IMR-90 (cell line): Measurements from ENCODE around the gene TMEM247. TPM values are rescaled to one million over a fixed set of nuclear protein-coding genes. Genes with fewer than 3 reads are reported as not detected.

Experiments
- ATAC-seq: fragments of 200-7000 bp; cut with Tn5 transposase; 2 replicates; pipeline ENCODE4 v1.9.1; 2020; ENCODE audit warnings: low read depth, mild to moderate bottlenecking, moderate library complexity
- BruUV-seq: library from RNA; stranded (reverse); fragments of 400-500 nt; replicated peaks from 2 replicates; lab custom pipeline; 2021; lab: Mats Ljungman, UMichigan
- CTCF ChIA-PET: fragments of 300-600 bp; formaldehyde crosslinking; extraction: SDS; loops from one replicate; lab custom pipeline; 2021; ENCODE audit warnings: antibody characterized with exemption; lab: Yijun Ruan, JAX
- POLR2A ChIA-PET: fragments of 300-600 bp; sonication (Branson Sonifier 250); formaldehyde crosslinking; loops from one replicate; lab custom pipeline; 2022; ENCODE audit warnings: antibody characterized with exemption; ENCODE audit not compliant: unreplicated experiment; lab: Charles Lee
- DNase-seq: peaks from one replicate; pipeline ENCODE4 v3.0.0; 2013
- H2AFZ ChIP-seq: replicated peaks from 2 replicates; pipeline ENCODE3; 2013; ENCODE audit warnings: low read length, mild to moderate bottlenecking; ENCODE audit not compliant: poor library complexity
- H2AK5ac ChIP-seq: 2 replicates; pipeline ENCODE4 v1.6.1; 2013; ENCODE audit warnings: low read depth, low read length, inconsistent platforms
- H2AK9ac ChIP-seq: replicated peaks from 2 replicates; pipeline ENCODE3; 2013; ENCODE audit warnings: mild to moderate bottlenecking, low read depth, low read length, moderate library complexity; ENCODE audit not compliant: poor library complexity
- H2BK120ac ChIP-seq: 2 replicates; pipeline ENCODE4 v1.6.1; 2013; ENCODE audit warnings: low read depth, low read length, inconsistent platforms
- H2BK15ac ChIP-seq: 3 replicates; pipeline ENCODE4 v1.6.1; 2013; ENCODE audit warnings: low read depth, low read length, inconsistent platforms
- H2BK20ac ChIP-seq: 2 replicates; pipeline ENCODE4 v1.6.1; 2013; ENCODE audit warnings: low read depth, mild to moderate bottlenecking, inconsistent platforms, low read length, moderate library complexity
- H2BK5ac ChIP-seq: 2 replicates; pipeline ENCODE4 v1.6.1; 2013; ENCODE audit warnings: mild to moderate bottlenecking, low read depth, low read length, inconsistent platforms; ENCODE audit not compliant: poor library complexity, severe bottlenecking
- H3K14ac ChIP-seq: replicated peaks from 2 replicates; pipeline ENCODE4 v1.6.1; 2013; ENCODE audit warnings: low read depth, low read length, inconsistent platforms
- H3K18ac ChIP-seq: 2 replicates; pipeline ENCODE4 v1.6.1; 2013; ENCODE audit warnings: low read depth, low read length, control low read depth
- H3K23ac ChIP-seq: 2 replicates; pipeline ENCODE4 v1.6.1; 2013; ENCODE audit warnings: low read depth, low read length, inconsistent platforms
- H3K27ac ChIP-seq: 2 replicates; pipeline ENCODE4 v1.5.1; 2013; ENCODE audit warnings: mild to moderate bottlenecking, control low read depth, low read length; ENCODE audit not compliant: insufficient read depth
- H3K27me3 ChIP-seq: 2 replicates; pipeline ENCODE4 v1.6.1; 2013; ENCODE audit warnings: low read length; ENCODE audit not compliant: control insufficient read depth, insufficient read depth
- H3K36me3 ChIP-seq: 2 replicates; pipeline ENCODE4 v1.6.1; 2013; ENCODE audit warnings: low read length, mixed read lengths; ENCODE audit not compliant: control insufficient read depth, insufficient read depth
- H3K4ac ChIP-seq: 2 replicates; pipeline ENCODE4 v1.6.1; 2013; ENCODE audit warnings: low read depth, low read length, inconsistent platforms
- H3K4me1 ChIP-seq: 2 replicates; pipeline ENCODE4 v1.6.1; 2013; ENCODE audit warnings: low read length, mixed read lengths; ENCODE audit not compliant: control insufficient read depth, insufficient read depth
- H3K4me2 ChIP-seq: 2 replicates; pipeline ENCODE4 v1.6.1; 2013; ENCODE audit warnings: low read depth, mild to moderate bottlenecking, control low read depth, low read length, moderate library complexity
- H3K4me3 ChIP-seq: 2 replicates; pipeline ENCODE4 v1.5.1; 2013; ENCODE audit warnings: low read depth, mild to moderate bottlenecking, control low read depth, low read length, moderate library complexity; ENCODE audit not compliant: insufficient read depth
- H3K56ac ChIP-seq: 2 replicates; pipeline ENCODE4 v1.6.1; 2013; ENCODE audit warnings: low read length, inconsistent platforms; ENCODE audit not compliant: insufficient read depth; ENCODE audit errors: extremely low read depth
- H3K79me1 ChIP-seq, 2 experiments: 2 replicates each; pipeline ENCODE4 v1.6.1; 2013; ENCODE audit warnings: low read length in 2 of 2, inconsistent platforms in 1 of 2, low read depth in 1 of 2
- H3K9ac ChIP-seq: 2 replicates; pipeline ENCODE4 v1.6.1; 2013; ENCODE audit warnings: low read depth, low read length, control low read depth
- H3K9me1 ChIP-seq: 2 replicates; pipeline ENCODE4 v1.6.1; 2013; ENCODE audit warnings: low read length, inconsistent platforms; ENCODE audit not compliant: insufficient read depth
- H3K9me3 ChIP-seq: 2 replicates; pipeline ENCODE4 v1.6.1; 2013; ENCODE audit warnings: low read length; ENCODE audit not compliant: control insufficient read depth, insufficient read depth
- H4K20me1 ChIP-seq: 2 replicates; pipeline ENCODE4 v1.6.1; 2013; ENCODE audit warnings: low read length, inconsistent platforms; ENCODE audit not compliant: insufficient read depth
- H4K5ac ChIP-seq: 2 replicates; pipeline ENCODE4 v1.6.1; 2013; ENCODE audit warnings: mild to moderate bottlenecking, low read depth, low read length, control low read depth
- H4K8ac ChIP-seq, 2 experiments: 2 replicates each; pipeline ENCODE4 v1.6.1; 2013; ENCODE audit warnings: low read depth in 2 of 2, low read length in 2 of 2, control low read depth in 1 of 2, inconsistent platforms in 1 of 2
- H4K91ac ChIP-seq: 2 replicates; pipeline ENCODE4 v1.6.1; 2013; ENCODE audit warnings: low read depth, low read length, inconsistent platforms; ENCODE audit not compliant: insufficient read depth
- BHLHE40 ChIP-seq: fragments of 150-350 bp; IDR thresholded peaks from 2 replicates; pipeline ENCODE4 v1.6.1; 2016; ENCODE audit warnings: mild to moderate bottlenecking, low read depth, low read length
- CHD1 ChIP-seq: IDR thresholded peaks from 2 replicates; pipeline ENCODE4 v1.6.1; 2012; ENCODE audit warnings: low read depth, low read length, improper control_type of control experiment
- MAZ ChIP-seq: IDR thresholded peaks from 2 replicates; pipeline ENCODE4 v1.6.1; 2012; ENCODE audit warnings: low read depth, mild to moderate bottlenecking, low read length, improper control_type of control experiment, moderate library complexity, borderline replicate concordance
- WGBS, 2 experiments: methylation state at CpG; one replicate each; pipeline versions ENCODE4 v1.1.5 to v1.1.7; 2013; ENCODE audit warnings: missing lambda C conversion rate in 2 of 2; ENCODE audit not compliant: insufficient read length in 1 of 2; ENCODE audit errors: extremely low coverage in 2 of 2; 5-methylcytosine and 5-hydroxymethylcytosine counted together
- dilution Hi-C: fragments of 300-500 bp; cut with HindIII; formaldehyde crosslinking; loops from one replicate; pipeline ENCODE4 v1.14.3; 2018; ENCODE audit warnings: low sequenced_read_pairs; ENCODE audit not compliant: unreplicated experiment
- in situ Hi-C: fragments of 300-500 bp; cut with MboI; formaldehyde crosslinking; loops from 3 replicates; pipeline ENCODE4 v1.14.3; 2019; ENCODE audit warnings: low sequenced_read_pairs, inconsistent platforms, mixed read lengths
- intact Hi-C: fragments of 100-400 bp; cut with micrococcal nuclease; formaldehyde crosslinking; loops from 2 replicates; pipeline ENCODE4 v1.10.0; 2022
- polyA plus RNA-seq, 3 experiments: library from polyadenylated mRNA; depleted of rRNA; stranded (reverse); fragments of >200 nt; gene quantifications; 2 replicates each; pipeline ENCODE4 v1.2.3, GENCODE V29; 2012; ENCODE audit warnings: low replicate concordance in 1 of 3
- total RNA-seq: library from RNA; depleted of rRNA; stranded (reverse); fragments of >200 nt; gene quantifications from 2 replicates; pipeline ENCODE4 v1.2.3, GENCODE V29; 2012
- TF ChIP-seq, protein P1 (sequence below): fragments of 150-350 bp; IDR thresholded peaks from 2 replicates; pipeline ENCODE4 v1.6.1; 2017; ENCODE audit warnings: mild to moderate bottlenecking, antibody characterized with exemption, low read length, low read depth
- TF ChIP-seq, protein P2 (sequence below): conservative IDR thresholded peaks from 2 replicates; pipeline ENCODE4 v1.5.1; 2012; ENCODE audit warnings: mild to moderate bottlenecking, low read depth, low read length, improper control_type of control experiment

The TMEM247 gene
- total and polyA plus RNA-seq, 2 of the 4 experiments (the other 2 are of a cell fraction), result not detected

DNA sequence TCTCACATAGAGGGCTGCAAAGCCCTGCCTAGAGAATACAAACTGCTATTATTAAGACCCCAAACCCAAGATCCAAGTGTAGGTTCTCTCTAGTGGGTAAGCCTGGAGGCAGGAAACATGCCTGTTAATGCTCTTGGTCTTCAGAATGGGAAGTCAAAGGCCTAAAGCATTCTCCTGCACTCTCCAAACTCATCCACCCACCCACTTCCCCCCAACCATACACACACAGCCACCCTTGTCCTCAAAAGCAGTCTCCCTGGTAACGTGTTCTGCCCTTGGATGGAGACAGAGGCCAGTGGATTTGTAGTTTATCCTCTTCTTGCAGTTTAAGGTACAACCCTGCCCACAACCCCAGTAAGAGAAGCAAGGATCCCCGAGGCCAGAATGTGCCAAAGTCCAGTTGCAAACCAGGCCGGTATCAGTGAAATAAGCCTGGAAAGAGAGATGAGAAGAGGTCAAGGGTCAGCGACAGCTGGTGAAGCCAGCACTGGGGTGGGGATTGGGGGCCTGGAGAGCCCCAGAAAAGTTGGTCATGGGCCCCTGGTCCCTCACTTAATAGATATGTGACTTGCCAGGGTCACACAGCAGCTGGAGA is 23.0 kb downstream of the TMEM247 start:
- H3K79me1 ChIP-seq, result peaks cover 0 to 4% of the 10 kb centered on the region in 2 experiments; a peak in 1 of 4 replicates
- 71% methylated on average over 2 of the region's 4 CpGs; no CpG with 5 or more reads in 1 of the 2 experiments for whole genome bisulfite sequencing, 2 experiments
- intact Hi-C loops, result no loop called here
- no peak overlapping the region for H2AK9ac ChIP-seq
- H2AFZ ChIP-seq, result no peak overlapping the region
- no peak overlapping the region for H2BK120ac ChIP-seq
- no peak overlapping the region for H4K8ac ChIP-seq
- no peak overlapping the region for H3K56ac ChIP-seq
- H3K9me3 ChIP-seq, result no peaks in the 10 kb centered on the region
- DNase-seq, result no peak
- no TSS peak for BruUV-seq
- in situ Hi-C loops, result no loop called here
- H3K36me3 ChIP-seq, result no peaks in the 10 kb centered on the region
- no peak overlapping the region for H3K27ac ChIP-seq
- H4K5ac ChIP-seq, result no peak overlapping the region
- no peak overlapping the region for H3K14ac ChIP-seq
- H4K20me1 ChIP-seq, result no peaks in the 10 kb centered on the region
- TF ChIP-seq CHD1, result no peak
- TF ChIP-seq, protein P1, sequence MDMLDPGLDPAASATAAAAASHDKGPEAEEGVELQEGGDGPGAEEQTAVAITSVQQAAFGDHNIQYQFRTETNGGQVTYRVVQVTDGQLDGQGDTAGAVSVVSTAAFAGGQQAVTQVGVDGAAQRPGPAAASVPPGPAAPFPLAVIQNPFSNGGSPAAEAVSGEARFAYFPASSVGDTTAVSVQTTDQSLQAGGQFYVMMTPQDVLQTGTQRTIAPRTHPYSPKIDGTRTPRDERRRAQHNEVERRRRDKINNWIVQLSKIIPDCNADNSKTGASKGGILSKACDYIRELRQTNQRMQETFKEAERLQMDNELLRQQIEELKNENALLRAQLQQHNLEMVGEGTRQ, result no peak
- TF ChIP-seq MAZ, result no peak
- TF ChIP-seq, protein P2, sequence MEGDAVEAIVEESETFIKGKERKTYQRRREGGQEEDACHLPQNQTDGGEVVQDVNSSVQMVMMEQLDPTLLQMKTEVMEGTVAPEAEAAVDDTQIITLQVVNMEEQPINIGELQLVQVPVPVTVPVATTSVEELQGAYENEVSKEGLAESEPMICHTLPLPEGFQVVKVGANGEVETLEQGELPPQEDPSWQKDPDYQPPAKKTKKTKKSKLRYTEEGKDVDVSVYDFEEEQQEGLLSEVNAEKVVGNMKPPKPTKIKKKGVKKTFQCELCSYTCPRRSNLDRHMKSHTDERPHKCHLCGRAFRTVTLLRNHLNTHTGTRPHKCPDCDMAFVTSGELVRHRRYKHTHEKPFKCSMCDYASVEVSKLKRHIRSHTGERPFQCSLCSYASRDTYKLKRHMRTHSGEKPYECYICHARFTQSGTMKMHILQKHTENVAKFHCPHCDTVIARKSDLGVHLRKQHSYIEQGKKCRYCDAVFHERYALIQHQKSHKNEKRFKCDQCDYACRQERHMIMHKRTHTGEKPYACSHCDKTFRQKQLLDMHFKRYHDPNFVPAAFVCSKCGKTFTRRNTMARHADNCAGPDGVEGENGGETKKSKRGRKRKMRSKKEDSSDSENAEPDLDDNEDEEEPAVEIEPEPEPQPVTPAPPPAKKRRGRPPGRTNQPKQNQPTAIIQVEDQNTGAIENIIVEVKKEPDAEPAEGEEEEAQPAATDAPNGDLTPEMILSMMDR, result no peak
- no peak for TF ChIP-seq BHLHE40
- H3K9me1 ChIP-seq, result 0 out of 2 replicates have a peak, but pooled peaks cover 4% of the 10 kb centered on the region
- H2AK5ac ChIP-seq, result no peak overlapping the region
- no peak overlapping the region for H2BK5ac ChIP-seq
- H2BK20ac ChIP-seq, result no peak overlapping the region
- POLR2A ChIA-PET, result no interaction called here
- no peak overlapping the region for H3K9ac ChIP-seq
- H3K4me3 ChIP-seq, result no peak overlapping the region
- no peak overlapping the region for H4K91ac ChIP-seq
- dilution Hi-C loops, result no loop called here
- no peak overlapping the region for H2BK15ac ChIP-seq
- H3K4me1 ChIP-seq, result 0 out of 2 replicates have a peak, but pooled peaks cover under 1% of the 10 kb centered on the region
- no peak for ATAC-seq
- no peak overlapping the region for H3K4me2 ChIP-seq
- CTCF ChIA-PET, result no interaction called here
- H3K4ac ChIP-seq, result no peak overlapping the region
- H3K27me3 ChIP-seq, result no peaks in the 10 kb centered on the region; the same call in 1 of the 2 replicates
- no peak overlapping the region for H3K23ac ChIP-seq
- H3K18ac ChIP-seq, result no peak overlapping the region
